H7 (cell line): ENCODE results near the gene STARD13. TPM values are rescaled to one million over a fixed set of nuclear protein-coding genes. Genes with fewer than 3 reads are reported as not detected.

Experiments used
- DNase-seq: peaks from one replicate; pipeline ENCODE4 v3.0.0; 2012
- H3K27me3 ChIP-seq: 2 replicates; pipeline ENCODE4 v1.6.0; 2011; ENCODE audit warnings: mild to moderate bottlenecking, low read length; ENCODE audit not compliant: control insufficient read depth, insufficient read depth
- H3K36me3 ChIP-seq: replicated peaks from 2 replicates; pipeline ENCODE4 v1.5.1; 2011; ENCODE audit warnings: low read length; ENCODE audit not compliant: control insufficient read depth, insufficient read depth
- H3K4me3 ChIP-seq: 2 replicates; pipeline ENCODE4 v1.5.1; 2011; ENCODE audit warnings: low read depth, mild to moderate bottlenecking, control low read depth, low read length, moderate library complexity; ENCODE audit not compliant: insufficient read depth
- total RNA-seq: library from RNA; depleted of rRNA; stranded (reverse); fragments of >200 nt; shearing (Covaris generic); gene quantifications from 2 replicates; pipeline ENCODE4 v1.2.3, GENCODE V29; 2014

Gene STARD13
- total RNA-seq, 1 experiment from 2014 or later: 0.73 TPM

DNA sequence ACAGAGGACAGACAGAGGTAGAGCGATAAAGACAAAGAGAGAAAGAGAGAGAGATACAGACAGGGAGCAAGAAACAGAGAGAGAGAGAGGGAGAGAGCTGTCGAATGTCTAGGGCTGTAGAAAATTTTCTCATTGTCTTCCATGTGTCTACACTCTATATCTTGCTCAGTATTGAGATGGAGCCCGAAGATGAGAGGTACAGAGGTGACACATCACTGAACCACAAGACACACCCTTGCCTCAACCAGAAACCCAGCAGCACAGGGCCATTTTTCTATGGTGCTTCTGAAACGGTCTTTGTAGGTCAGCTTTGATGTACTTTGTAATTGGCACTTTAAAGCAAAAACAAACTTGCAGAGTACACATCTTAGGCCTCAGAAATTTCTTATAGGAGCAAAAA lies 157.4 kb downstream of the STARD13 start:
- DNase-seq: no peak
- H3K4me3 ChIP-seq: no peak overlapping the region
- H3K36me3 ChIP-seq: no peaks in the 10 kb centered on the region; the same call in 1 of the 2 replicates
- H3K27me3 ChIP-seq: no peaks in the 10 kb centered on the region

DNA sequence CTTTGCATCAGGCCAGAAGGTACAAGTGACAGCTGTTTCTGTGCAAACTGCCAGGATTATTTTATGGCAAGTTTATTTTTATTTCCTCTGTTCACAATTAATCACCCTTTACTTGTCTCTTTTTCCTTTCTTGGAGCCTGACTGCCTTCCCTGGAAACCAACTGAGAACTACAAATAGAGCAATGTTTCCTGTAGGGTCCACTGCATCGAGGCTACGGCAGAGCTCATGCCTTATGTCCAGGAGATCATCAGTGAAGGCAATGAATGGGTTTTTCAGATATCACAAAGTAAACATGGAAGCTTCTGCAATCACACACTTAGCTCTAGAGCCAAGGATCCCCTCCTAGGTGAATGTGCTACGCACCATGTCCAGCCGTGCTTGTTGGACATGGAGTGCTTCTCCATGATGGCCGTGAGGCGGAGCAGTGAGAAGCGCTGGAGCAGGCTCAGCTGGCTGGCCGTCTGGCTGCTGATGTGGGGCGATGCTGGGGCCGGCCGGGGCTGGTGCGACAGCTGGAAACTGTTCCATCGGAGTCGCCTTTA lies 158.5 kb downstream of the STARD13 start:
- H3K4me3 ChIP-seq: no peak overlapping the region
- H3K27me3 ChIP-seq: no peaks in the 10 kb centered on the region

DNA sequence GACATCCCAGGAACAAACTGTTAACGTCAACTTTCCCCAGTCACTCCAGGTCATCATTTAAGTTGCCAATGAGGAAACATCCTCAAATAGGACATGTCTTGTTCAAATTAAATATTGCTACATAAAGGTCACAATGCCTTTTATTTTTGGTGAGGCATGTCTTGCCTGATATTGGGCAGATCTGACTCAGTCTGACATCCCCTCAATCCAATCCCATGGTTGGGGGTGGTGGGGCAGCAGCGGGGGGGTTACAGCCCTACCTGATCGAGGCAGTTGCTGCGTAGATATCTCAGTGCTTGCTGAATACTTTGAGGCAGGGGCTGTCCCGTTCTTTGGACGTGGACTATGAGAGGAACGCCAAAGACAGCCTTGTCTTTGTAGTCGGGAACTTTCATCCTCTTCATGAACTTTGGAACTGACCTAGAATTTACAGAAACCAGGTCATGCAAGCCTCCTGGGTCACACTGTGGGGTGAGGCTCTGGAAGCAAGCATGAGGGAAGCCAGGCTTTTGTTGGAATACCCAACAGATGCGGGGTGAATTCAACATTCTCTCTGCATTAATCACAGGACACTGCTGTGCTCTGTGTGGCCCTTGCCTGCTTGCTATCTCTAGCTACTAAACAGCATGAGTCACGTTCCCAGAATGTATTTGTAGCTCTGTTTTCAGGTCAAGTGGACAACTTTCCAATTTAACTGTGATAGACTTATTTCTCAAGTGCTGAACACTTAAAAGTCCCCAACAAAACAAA lies 159.6 kb downstream of the STARD13 start:
- no peaks in the 10 kb centered on the region; the same call in 1 of the 2 replicates for H3K36me3 ChIP-seq
- no peak overlapping the region for H3K4me3 ChIP-seq
- no peaks in the 10 kb centered on the region for H3K27me3 ChIP-seq
- DNase-seq: peak; percentile 56

More for the DNA sequence above, 158.5 kb downstream of the STARD13 start:
- no peaks in the 10 kb centered on the region; the same call in 1 of the 2 replicates for H3K36me3 ChIP-seq
- no peak for DNase-seq

DNA sequence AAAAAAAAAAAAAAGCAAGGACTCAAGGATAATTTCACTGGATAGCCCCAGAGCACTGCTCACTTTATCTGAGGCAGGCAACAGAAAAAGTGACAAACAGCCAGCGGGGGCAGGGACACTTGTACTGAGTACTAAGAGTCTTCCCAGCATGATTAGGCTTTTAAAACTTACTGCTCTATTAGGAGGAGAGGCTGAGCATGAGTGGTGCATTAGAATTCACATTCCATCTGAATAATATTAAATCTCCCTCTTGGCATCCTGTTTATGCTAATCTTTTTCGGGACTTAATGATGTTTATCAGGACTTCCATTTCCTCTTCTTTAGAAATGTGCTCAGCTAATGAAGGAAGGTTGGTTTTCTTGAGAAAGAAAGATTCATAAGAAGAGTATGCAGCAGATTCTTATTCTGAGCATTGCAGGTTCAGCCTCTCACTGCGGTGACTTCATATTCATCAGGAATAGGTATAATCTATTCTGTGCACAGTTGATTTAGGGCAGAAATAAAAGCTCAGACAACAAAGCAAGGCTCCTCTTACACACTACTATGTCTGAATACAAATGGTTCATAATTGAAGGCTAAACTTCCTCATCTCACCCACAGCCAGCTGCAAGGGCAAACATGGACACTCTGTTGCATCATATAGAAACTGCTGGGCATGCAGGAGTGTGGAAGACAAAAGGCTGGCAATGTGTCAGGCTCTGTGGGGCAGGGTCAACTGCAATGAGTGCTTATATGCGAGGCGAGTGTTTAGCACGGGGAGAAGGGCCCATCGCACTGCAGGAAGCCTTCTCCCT lies 162.3 kb downstream of the STARD13 start:
- Histone ChIP-seq H3K36me3 (no peaks in the 10 kb centered on the region), H3K4me3 (no peak overlapping the region), H3K27me3 (no peaks in the 10 kb centered on the region)
- DNase-seq: no peak

DNA sequence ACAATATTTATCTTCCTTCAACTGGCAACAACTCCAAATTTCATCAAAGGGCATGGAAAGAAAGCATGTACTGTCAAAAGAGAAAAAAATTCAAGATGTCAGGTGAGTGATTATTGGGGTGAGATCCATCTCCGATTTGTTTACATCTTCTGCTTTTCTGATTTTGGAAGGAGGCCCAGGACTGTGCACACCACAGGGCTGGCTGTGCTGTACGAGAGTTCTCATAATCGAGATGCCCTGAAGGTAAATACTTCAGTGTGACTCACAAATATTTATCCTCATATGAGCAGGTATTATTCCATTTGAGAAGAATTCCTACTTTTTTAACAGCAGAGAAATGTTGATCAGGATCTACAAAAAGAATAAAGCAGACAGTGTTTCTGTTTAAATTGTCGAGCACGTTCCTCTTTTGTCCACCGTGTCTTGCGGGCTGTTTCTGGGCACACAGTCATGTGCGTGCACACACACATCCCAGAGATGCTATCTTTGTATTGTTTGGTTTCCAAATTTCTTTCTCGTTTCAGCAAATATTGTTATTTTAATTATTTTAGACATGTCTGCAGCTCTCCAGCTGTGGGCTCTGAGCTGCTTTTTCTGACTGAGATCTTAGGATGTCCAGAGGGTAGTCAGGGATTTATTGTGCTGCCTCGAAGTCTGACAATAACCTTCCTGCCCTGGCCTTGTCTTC lies 165.6 kb downstream of the STARD13 start:
- Histone ChIP-seq H3K36me3 (no peaks in the 10 kb centered on the region; the same call in 1 of the 2 replicates), H3K27me3 (no peaks in the 10 kb centered on the region), H3K4me3 (no peak overlapping the region)
- no peak for DNase-seq

DNA sequence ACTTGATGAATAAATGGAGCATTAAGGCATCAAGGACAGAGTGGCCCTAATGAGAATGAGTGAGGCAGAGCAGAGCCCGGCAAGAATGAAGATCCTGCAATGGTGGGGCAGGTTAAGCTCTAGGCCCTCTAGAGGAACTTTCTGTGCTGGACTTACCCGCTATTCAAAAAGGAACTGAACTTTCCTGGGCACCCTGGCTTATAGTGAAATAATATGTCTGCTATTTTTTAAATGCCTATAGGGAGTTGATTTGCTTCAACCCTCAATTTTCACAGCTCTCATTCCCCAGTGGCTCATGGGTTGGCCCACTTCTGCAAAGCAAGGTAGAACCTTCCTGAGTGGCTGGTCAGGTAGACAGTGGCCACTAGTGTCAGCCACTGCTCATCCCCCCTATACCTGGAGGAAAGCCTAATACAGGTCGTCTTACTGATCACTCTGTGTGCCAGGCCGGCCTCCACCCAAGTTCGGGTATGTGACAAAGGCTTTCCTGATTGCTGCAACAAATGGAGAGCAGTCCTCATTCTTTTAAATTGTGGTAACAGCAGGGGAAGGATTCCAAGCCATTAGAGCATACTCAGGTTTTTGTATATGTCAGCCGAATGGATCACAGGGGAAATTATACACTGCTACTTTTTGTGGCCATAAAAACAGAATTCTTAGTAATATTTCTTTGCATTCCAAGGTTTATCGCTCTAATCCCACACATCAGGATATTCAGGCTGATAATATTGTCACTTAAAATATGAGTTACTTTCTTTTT lies 166.4 kb downstream of the STARD13 start:
- DNase-seq: no peak
- Histone ChIP-seq H3K27me3 (no peaks in the 10 kb centered on the region), H3K4me3 (no peak overlapping the region), H3K36me3 (no peaks in the 10 kb centered on the region; the same call in 1 of the 2 replicates)

DNA sequence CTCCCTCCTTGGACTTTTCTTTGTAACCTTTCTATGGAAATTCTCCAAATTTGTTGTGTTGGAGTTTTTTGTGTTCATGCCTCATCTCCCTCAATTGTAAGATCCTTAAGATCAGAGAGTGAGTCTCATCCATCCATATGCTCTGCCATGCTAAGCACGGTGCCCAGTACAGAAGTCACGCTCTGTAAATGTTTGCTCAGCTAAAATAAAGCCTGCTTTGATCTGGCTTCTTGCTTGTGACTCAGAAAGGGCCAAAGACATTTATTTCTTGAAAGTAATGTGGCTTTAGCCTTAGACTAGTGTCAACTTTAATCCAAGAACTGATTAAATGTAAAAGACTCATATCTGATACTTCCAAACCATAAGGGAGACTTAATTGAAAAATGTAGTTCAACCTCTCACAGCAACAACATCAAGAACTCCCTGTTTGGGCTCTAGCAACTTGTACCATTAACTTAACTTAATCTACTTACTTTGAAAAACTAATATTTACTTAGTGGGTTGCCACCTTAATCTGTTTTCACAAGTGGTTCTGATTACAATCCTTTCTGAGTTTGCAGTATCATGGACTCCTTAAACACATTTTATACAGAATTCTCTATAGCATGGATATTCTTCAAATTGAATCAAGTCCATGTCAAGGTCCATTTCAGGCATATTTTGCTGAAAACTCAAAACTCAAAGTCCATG lies 169.1 kb downstream of the STARD13 start:
- H3K36me3 ChIP-seq: no peaks in the 10 kb centered on the region; the same call in 1 of the 2 replicates
- no peak overlapping the region for H3K4me3 ChIP-seq
- DNase-seq: no peak
- H3K27me3 ChIP-seq: no peaks in the 10 kb centered on the region

DNA sequence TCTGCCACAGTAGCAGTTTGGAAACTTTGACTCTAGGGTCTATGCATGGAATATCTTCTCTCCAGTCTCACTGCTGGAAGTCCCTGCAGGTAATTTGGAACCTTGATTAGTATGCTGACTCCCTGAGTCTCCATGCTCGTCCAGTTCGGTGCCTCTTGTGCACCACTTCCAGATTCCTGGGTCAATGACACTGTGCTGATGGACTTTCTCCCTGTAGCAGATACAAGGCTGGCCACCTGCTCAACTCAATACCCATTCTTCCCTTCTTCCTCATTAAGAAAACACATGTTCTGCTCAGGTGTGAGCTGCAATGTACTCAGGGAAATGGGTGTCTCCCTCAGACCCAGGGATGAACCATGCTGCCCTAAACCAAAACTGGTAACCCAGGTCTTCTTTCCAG lies 170.3 kb downstream of the STARD13 start:
- Histone ChIP-seq H3K36me3 (no peaks in the 10 kb centered on the region; the same call in 1 of the 2 replicates), H3K27me3 (no peaks in the 10 kb centered on the region), H3K4me3 (no peak overlapping the region)
- DNase-seq: no peak

DNA sequence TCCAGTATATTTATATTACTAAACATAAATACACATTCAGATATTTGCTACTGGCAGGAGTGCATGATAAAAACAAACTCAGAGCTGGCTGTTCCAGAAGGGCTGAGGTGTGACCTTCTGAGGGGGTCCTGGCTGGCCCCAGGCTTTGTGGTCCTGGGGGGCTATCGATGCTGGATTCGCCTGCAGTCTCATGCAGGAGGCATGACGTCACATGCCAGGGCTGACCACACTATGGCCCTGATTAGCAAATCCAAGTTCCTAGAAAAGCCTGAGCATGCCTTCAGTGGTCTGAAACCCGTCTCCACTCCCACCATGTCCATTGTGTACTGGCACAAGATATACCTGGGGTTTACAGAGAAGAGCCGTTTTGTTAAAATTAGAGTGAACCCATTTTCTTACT lies 171.4 kb downstream of the STARD13 start:
- H3K4me3 ChIP-seq: no peak overlapping the region
- no peaks in the 10 kb centered on the region for H3K27me3 ChIP-seq
- DNase-seq: no peak
- no peaks in the 10 kb centered on the region; the same call in 1 of the 2 replicates for H3K36me3 ChIP-seq

DNA sequence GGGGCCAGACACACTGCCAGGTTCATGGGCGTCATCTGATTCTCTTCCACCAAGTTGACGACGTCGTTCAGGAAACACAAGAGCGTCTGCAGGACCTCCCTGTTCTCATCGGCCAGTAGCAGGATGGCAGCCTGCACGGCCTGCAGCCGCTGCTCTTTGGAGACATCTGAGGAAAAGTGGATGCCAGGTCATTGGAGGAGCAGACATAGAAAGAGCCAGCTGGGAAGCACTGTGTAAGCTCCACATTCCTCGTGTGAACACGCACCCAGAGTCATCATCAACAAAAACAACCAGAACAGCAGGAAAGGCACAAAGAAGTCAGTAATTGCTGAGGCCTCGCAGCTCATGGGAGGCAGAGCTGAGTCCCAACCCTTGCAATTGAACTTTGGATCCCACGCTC lies 172.8 kb downstream of the STARD13 start:
- Histone ChIP-seq H3K4me3 (no peak overlapping the region), H3K27me3 (no peaks in the 10 kb centered on the region), H3K36me3 (no peaks in the 10 kb centered on the region; the same call in 1 of the 2 replicates)
- DNase-seq: no peak

DNA sequence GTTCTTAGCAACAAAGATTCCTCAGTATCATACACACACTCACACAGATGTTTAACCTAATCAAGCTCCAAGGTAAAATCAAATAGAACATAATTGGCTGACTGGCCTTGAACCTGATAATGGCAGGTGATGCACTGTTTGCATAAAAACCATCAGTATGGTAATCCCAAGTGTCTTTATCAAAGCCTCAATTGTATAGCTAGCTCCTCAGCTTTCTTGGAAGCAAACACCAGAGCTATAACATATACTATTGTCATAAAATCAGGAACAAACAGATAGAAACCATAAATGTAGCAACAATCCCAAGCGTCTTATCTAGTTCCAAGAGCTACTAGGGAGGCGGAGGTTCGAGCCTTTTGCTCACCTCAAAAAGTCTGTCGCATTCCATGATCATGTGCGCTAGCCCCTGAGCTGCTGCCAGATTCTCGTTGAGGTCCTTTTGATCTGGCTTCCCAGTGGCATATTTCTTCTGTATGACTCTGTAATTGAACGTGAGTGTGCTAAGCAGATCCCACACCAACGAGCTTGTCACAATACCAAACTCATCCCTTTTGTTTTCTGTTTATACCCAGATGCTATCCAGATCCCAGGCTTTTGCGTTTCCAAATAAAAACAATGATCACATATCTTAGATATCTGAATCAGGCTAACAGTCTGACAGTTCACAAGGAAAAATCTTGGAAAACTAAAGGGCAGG lies 174.0 kb downstream of the STARD13 start:
- no peak for DNase-seq
- Histone ChIP-seq H3K4me3 (no peak overlapping the region), H3K27me3 (no peaks in the 10 kb centered on the region), H3K36me3 (no peaks in the 10 kb centered on the region; the same call in 1 of the 2 replicates)

DNA sequence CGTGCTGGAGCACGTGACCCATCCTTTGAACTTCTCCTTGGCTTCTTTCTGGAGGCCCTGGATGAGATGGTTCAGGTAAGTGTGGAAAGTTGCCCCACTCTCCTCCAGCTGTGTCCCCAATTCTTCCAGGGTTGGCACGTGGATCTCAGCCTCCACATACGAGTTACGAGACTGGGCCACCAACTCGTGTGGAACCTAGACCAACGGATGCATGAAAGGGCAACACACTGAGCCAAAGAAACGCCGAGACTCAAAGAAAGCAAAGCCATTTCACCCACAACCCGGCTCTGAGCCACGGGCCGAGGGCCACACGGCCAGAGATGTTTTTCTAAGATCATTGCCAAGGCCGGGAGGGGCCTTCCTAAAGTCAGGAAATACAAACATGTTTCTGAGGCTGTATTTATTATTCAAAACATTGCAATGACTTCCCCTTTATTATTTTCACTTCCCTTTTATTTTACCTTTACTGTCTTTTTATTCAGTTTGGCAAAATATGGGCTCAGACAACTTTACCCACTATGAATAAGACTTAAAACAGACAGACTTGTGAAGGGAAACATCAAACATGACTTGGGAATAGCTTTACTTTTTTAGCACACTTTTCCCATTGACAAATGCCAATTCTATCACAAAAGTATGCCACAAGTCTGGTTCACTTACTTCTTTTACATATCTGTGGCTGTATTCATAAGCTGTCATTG lies 174.7 kb downstream of the STARD13 start:
- Histone ChIP-seq H3K27me3 (no peaks in the 10 kb centered on the region), H3K4me3 (no peak overlapping the region), H3K36me3 (no peaks in the 10 kb centered on the region)
- no peak for DNase-seq

DNA sequence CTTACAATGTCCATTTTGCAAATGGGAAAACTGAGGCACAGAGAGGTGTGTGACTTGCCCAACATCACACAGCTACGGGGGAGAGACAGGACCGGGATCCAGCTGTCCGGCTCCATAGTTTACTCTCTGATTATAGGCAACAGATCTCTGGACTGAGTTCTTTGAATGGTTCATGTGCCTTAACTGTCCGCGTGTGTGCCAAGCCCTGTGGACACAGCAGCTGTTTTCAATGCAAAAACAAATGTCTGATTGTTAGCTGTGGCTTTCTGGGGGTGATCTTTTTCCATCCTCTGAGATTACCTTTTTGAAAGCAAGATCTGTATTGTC lies 175.2 kb downstream of the STARD13 start:
- Histone ChIP-seq H3K4me3 (no peak overlapping the region), H3K27me3 (no peaks in the 10 kb centered on the region), H3K36me3 (no peaks in the 10 kb centered on the region)
- no peak for DNase-seq
